HG02884 (cell line): ENCODE results near the gene ANXA2R.

ENCODE experiments used
- ATAC-seq: cut with Tn5 transposase; IDR thresholded peaks from one replicate; pipeline ENCODE4 v1.9.1; 2021; ENCODE audit warnings: mild to moderate bottlenecking, moderate library complexity; ENCODE audit not compliant: unreplicated experiment

ANXA2R gene

DNA sequence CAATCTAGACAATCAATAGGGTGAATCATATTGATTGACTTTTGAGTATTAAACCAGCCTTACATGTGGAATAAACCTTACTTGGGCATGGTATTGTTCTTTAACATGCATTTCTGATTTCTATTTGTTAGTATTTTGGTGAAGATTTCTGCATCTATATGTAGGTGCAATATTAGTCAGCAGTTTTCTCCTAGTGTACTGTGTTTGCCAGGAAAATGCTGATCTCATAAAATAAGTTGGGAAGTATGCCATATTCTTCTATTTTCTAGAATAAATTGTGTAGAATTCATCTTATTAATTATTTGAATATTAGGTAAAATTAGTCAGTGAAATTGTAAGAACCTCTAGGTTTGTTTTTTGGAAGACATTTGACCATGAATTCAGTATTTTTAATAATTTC, 38.4 kb downstream of the ANXA2R start:
- ATAC-seq, result no peak

GRCh38 chr5:43000914-43001313, 39.2 kb downstream of the ANXA2R start:
- ATAC-seq, result no peak

DNA sequence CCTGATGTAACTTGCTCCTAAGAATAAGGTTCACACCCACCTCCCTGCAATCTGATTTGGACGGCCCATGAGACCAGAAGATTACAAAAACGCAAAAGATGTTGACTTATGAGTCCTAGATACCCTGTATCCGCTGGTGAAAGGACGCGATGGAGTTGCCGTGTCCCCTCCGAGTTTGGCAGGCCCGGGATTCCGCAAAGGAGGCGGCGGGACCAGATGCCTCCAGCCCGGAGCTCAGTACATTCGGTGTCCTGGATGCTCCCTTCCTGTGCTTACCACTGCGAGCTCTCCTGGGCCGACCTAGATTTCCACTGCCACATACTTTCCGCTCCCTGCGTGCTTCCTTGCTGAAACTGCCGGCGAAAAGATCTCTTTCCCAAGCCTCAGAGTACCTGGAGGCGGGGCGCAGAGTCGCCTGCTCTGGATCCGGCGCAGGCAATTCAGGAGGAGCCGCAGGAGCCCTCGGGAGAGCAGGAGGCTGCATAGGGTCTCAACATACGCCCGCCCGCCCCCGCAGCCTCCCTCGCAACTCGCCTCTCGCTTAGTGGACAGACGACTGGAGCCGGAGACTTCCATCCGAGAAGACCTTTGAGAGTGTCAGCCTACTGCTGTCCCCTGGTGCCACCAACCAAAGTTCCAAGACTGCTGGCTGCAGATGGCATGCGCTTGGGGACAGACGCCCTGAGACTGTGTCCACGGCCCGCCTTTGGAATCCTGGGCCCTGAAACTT, 39.8 kb downstream of the ANXA2R start:
- ATAC-seq, result no peak

DNA sequence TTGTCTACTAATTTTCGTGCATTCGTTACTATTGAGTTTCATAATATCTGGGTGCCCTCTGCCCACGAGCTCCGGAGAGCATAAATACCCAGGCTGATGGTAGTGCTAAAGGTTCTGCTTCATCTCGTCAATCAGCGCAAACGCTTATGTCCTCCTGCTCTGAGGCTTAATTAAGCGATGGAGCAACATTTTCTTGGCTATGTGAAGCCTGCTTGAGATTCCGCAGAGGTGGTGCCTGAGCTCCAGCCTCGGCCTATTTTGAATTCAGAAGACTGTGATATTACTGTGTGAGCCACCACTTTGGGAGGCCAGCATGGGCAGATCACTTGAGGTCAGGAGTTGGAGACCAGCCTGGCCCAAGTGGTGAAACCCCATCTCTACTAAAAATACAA, 44.8 kb downstream of the ANXA2R start:
- no peak for ATAC-seq

GRCh38 chr5:42994555-42995359, 45.4 kb downstream of the ANXA2R start:
- ATAC-seq, result peak; percentile 49

- ATAC-seq, result no peak
Observed at GRCh38 chr5:42994246-42994554, 45.9 kb downstream of the ANXA2R start.

GRCh38 chr5:42993516-42994245, 46.4 kb downstream of the ANXA2R start:
- peak; percentile 4 for ATAC-seq

DNA sequence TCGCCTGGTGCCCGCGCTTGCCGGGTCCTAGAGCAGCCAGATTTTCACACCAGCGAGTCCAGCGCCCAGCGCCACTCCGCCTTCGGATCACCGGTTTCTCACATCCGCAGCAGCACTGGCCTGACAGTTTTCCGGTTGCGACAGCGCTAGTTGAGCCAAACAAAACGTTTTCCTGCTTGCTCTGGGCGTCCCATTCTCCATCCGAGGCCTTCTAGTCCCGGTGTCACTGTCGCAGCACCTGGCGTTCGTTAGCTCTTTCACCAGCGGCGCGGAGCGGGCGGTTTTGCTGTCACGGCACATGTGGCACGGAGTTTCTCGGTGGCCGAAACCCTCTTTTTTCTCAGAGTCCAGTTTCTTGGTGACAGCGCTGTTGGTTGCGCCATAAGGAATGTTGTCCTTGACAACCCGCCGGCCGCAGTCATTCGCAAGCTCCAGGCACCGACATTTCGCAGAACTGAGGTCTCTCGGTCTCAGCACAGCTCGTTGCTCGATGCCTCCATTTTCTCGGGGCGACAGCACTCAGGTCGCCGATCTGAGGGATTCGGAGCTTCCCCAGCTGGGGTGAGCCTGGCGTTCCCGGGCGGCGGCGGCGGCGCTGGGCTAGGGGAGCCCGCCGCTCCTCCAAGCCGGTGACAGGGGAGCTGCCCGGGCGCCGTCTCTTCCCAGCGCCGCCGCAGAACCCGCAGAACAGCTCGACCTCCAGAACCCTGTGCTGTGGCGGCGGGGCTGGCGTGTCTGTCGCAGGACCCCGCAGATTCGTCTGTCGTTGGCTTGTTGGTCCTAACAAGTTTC, 47.8 kb downstream of the ANXA2R start:
- peak; percentile 39 for ATAC-seq

DNA sequence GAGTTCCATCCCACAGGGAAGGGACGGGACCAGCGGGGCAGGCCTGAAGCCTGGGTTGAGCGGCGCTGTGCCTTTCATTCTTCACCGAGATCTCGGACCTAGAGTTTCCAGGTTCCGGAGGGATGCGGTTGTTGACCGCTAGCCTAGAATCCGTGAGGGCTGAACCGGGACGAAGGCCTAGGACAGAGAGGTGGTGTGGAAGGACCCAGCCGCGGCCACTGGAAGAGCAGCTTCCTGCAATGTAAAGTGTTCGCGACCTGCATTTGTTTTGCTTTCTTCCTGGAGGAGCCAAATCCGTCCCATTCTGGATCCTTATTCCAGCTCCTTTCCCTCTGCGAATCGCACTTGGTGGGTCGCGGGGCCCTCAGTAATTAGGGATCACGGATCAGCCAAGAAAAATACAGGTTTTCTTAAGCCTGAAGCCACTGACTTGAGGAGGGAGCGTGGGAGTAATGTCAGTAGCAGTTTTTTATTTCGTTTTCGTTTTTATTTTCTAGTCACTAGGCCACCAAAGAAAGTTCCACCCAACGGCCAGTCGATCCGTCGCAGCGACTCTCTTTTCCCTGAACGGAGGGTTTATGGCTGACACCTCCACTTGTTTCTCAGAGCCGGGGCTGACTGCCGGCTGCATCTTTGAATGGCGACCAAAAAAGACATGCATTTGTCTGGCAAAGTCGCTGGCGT, 48.6 kb downstream of the ANXA2R start:
- peak; percentile 25 for ATAC-seq

DNA sequence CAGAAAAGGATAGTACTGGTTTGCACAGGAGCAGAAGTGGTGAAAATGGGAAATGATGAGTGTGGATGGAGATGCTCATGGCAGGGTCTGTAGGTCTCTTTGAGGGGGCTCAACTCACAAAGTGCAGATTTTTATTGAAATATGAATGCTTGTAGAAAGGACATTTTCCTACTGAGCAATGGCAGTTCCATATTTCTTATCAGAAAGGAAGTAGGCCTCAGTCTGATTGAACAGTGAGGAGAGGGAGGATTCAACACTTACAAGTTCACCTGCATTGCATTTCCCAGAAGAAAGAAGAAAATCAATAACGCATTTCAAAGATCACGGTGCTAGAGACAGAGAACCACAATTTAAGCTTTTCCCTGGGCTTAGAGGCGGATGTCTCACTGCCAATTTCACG, 49.2 kb downstream of the ANXA2R start:
- no peak for ATAC-seq
